GM04504 (cell line): ENCODE results near the gene AP2A2.

Source experiments
- DNase-seq: peaks from one replicate; pipeline ENCODE4 v3.0.0-alpha.2; 2012; ENCODE audit warnings: low read depth

AP2A2 gene

DNA sequence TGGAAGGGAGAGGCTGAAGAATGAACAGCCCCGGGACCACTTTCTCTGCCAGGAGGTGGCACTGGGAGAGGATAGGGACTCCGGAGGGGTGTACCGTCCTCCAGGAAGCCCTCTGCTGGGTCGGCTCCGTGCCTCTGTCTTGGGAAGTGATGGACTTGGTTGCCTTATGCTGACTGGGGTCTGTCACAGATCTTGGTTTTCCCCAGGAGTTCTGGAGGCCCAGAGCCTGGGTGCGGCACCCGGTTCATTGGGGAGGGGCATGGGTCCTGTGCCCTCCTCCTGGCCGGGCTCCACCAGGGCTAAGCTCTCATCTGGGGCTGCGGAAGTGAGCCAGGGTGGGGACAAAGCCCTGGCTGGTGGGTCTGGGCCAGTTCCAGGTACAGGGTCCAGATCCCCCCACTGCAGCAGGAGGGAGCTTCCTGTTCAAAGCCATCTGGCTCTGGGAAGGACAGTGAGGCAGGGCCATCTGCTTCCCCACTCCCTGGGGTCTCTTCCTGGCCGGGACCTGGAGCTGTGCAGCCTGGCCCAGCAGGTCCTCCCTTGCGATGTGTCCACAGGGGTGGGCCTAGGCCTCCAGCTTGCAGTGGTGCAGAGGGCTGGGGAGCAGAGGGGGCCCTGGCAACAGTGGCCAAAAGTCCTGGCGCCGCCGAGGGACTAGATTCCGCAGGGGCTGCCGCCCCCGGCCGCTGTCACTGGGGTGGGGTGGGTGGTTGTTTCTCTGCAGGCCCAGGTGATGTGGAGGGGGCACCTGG is 1.1 kb upstream of the AP2A2 start:
- DNase-seq: no peak

DNA sequence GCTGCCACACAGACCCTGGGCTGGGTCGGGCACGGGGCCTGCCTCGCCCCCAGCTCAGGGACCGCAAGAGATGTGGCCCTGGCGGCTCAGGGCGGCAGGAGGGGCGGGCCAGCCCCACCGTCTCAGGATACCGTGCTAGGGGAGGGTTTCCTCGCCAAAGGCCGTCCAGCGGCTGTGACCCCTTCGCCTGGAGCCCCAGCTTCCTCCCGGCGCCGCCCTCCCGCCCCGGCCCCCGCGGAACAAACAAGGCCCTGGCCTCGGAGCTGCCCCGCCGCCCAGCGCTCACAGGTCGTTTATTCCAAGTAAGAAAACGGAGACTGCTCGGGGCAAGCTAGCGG is 543 bp upstream of the AP2A2 start:
- DNase-seq: no peak

DNA sequence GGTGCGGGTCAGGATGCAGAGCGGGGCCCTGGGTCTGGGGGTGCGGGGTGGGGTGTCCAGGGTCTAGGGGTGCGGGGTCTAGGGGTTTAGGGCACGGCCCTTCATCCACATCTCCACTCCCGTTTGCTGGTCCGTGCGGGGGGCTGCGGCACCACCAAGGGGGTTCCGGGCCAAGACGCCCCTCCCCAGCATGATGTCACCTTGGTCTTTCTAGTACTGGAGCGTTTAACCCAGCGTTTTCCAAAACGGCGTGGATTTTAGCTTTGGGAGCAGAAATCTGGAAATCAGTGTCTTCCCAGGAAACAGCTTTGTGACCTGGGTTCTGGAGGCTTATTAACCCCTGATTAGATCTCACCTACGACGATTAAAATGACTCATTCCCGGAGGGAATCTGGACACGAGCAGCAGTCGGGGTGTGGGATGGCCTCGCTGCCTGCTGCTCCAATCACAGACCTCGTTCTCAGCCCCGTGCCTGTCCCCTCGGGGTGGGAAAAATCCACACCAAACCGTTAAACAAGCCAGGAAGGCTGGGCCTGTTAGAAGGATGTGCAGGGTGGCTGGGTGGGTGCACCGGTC is 759 bp downstream of the AP2A2 start:
- no peak for DNase-seq

DNA sequence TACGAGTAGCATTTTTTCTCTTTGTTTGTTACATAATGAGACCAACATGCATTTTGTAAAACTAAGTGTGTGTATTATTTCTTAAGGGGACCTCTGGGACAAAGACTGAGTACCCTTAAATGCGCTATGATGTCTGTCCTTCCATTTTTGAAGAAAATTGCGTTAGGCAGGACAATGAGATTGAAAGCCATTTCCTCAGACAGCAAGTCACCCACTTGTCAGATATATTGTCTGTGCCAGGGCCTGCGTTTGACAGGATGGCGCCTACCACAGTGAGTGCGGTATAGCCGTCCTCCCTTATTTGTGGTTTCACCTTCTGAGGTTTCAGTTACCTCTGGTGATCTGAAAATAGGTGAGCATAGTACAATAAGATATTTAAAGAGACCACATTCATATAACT is 2.2 kb downstream of the AP2A2 start:
- no peak for DNase-seq

DNA sequence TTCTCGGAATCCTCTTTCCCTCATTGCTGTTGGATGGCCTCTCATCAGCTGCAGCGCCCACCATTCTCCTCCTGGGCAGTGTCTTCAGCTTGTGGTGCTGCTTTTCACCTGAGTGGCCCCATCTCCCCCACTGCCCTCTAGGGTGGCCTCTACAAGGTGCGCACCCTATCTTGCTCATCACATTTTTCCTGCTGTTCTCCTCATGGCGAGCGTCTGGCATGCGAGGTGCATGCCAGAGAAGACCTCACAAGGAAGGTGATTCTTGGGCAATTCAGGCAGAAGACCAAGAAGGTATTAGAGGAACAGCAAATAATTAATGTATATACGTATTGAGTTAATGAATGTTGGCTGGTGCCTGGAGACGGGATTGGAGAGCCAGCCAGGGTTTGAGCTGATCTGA is 3.1 kb downstream of the AP2A2 start:
- DNase-seq: no peak

DNA sequence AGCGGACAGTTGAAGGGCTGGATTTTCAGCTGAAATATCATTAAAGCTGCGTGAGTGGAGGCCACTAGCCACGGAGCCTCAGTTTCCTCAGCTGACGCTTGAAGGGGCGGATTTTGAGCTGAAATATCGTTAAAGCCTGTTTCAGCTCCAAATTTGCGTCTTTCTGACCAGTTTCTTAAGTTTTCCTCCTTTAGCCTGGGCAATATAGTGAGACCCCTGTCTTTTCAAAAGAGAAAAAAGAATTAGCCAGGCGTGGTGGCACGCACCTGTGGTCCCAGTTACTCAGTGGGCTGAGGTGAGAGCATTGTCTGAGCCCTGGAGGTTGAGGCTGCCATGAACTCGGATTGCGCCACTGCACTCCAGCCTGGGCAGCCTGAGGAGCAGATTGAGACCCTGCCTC is 3.7 kb downstream of the AP2A2 start:
- DNase-seq: no peak

DNA sequence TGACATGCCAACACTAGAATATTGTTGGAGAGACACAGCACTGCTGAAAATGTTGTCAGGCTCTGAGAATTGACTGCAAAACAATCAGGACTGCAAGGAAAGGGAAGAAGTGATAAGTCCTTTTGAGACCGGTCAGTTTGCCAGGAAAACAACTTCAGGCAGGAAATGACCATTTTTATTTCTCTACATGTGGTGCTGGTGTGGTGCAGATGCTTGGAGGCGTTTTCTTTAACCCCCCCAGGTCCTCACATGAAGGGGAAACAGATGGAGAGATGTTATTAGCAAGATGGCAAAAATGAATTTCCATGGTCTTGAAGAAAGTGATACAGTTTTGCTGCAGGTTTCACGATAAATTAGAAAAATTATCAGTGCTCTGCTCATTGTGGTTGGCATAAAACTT is 5.7 kb downstream of the AP2A2 start:
- no peak for DNase-seq

DNA sequence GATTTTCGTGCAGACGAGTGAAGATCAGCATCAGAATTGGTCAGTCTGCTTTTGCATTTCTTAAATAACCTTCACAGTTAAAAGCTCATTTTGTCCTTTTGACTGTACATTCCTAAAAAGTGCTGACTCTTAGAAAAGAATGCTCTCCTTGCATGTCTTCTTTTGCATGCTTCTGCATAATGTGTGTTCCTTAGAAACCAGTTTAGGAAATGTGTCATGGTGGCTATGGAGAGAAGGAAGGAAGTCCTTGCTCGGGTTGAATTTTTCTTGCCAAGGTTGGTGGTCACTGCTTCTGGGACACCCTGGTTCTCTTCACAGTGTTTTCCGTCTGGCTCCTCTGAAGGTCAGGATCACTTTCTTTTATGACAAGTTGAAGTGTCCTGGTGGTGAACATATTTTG is 6.8 kb downstream of the AP2A2 start:
- DNase-seq: no peak

DNA sequence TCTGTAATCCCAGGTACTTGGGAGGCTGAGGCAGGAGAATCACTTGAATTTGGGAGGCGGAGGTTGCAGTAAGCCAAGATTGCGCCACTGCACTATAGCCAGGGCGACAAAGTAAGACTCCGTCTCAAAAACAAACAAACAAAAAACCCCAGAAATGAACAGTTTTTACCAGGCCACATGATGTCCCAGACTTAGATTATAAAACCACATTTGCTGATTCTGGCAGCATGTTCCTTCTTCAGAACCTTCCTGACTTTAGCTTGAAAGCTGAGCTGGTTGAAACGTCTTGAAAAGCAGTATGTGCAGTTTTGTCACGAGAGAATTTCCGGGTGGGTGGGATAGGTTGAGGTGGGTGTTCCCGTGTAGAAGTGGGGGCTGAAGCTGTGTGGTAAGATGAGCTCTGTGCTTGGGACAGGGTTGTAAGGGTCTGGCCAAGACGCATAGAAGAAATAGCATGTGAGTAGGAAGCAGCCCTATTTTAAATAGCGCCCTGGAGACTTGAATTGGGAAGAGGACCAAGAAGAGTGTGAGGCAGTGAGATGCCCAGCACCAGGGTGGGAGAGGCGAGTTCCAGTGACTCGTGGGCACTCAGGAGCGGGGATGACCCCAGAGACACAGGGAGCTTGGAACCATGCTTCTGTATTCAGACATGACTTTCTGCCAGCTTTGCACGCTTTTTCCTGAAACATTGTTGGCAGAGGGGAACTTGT is 7.6 kb downstream of the AP2A2 start:
- no peak for DNase-seq

DNA sequence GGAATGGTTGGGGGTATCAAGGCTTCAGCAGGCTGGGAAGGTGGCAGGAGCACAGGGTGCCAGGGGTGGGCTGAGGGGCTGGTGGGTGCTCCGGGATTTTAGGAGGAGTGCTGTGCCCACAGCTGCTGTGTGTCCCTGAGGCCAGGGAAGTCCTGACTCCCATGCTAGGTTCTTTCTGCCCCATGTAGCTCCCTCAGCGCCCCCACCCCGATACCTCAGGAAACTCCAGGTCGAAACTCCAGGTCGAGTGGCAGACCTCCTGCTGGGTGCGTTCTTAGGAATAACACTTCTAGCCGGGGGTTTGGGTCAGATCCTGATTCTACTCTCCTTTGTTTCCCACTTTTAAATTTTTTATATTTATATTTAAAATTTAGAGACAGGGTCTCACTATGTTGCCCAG is 8.3 kb downstream of the AP2A2 start:
- DNase-seq: no peak

DNA sequence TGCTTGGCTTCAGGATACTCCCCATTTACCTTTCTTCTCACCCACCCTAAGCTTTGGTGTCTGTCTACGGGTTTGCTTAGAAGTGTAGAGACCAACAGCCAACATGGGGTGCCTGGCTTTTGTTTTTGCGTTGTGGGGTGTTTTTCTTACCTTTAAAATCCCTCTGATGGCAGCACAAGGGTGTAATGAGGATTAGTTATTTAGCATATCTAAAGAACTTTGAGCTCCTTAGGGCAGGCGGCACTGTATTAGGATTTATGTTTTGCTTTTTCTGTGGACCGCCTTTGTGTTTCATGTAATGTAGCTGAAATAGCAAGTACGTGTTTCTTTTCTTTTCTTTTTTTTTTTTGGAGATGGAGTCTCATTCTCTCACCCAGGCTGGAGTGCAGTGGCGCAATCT is 8.9 kb downstream of the AP2A2 start:
- no peak for DNase-seq

DNA sequence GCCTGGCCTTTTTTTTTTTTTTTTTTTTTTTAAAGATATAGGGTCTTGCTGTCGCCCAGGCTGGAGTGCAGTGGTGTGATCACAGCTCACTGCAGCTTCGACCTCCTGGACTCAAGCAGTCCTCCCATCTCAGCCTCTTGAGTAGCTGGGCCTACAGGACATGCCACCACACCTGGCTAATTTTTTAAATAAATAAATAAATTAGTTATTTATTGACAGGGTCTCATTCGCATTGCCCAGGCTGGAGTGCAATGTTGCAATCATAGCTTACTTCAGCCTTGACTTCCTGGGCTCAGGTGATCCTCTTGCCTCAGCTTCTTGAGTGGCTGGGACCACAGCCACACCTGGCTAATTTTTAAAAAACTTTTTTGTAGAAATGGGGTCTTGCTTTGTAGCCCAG is 10.5 kb downstream of the AP2A2 start:
- DNase-seq: no peak

DNA sequence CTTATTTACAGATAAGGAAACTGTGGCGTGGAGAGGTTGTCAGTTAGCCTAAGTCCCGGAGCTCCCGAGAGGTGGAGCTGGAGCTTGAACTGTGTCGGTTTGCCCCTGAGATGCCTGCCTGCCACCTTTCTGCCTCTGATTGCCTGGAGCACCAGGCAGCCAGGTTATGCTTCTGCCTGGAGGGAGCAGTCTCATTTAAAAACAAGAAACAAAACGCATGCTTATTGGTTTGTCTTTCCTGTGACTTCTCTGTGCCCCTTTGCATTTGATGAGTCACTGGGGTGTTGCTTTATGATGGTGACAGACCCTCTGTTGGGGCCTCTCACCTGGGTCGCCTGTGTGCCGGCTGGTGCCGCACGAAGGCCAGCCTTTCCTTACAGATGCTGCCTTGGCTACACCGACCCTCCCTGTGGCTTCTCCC is 12.2 kb downstream of the AP2A2 start:
- DNase-seq: no peak

DNA sequence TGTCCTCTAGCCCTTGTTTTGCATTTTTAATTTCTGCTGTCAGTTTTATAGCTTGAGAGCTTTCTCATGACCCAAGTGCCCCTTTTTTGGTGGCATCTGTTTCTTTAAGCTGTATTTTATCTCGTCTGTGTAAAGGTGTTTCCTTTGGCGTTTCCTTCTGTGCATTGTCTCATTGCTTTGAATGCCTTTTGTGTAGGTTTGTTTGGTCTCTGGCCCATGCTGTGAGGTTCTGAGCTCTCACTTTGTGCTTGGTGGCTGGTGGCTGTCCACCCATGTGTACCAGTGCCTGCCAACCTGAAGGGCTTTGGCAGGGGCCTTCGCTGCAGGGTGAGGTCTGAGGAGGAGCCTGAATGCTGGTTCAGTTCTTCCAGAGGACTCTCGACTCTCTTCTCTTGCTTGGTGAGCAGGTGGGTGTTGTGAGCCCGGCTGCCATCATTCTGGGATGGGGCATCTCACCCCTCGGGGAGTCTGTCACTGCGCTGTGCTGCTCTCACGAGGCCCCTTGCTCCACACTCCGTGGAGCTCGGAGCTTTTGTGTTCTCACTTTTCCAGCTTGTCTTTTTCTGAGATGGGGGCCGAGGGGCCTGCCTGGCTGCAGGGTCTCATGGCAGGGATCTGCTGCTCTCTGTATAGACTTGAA is 14.9 kb downstream of the AP2A2 start:
- DNase-seq: no peak

DNA sequence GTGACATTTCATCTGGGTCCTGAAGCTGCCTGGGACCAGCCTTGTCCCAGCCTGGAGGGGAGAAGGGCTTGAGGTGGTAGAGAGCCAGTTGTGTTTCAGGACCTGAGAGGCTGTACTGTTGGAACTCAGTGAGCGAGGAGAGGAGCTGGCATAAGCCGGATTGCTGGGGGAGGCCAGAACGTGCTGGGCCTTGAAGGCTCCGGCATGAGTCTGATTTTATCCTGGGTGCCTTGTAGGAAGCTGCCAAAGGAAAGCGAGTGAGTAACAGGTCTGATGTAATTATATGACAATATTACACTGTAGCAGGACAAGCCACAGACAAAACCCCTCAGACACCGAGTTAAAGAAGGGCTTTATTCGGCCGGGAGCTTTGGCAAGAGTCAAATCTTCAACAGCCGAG is 17.2 kb downstream of the AP2A2 start:
- DNase-seq: no peak

DNA sequence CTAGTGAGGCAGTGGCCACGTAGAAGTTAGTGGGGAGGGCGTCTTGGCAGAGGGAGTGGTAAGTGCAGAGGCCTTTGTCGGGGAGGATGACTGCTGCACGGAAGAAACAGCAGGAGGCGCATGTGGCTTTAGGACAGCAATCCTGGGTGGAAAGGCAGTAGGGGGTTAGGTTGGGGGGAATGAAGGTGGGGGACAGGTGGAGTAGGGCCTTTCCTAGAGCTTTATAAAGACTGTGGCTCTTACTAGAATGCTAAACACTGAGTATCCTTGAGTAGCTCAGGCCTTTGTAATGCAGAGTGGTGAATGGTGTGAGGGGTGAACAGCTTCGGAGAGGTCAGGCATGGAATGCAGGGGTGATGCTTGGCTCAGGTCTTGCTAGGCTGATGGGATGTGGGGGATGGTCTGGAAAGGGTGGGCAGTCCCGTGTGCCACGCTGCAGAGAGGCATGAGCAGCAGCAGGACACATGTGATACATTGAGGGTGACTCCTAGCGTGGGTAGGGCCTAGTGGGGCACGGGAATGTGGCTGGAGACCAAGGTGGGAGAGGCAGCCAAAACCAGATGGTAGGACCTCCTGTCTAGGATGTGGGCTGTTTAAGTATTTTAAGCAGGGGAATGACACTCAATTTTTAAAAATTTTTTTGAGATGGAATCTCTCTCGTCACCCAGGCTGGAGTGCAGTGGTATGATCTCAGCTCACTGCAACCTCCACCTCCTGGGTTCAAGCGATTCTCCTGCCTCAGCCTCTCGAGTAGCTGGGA is 19.2 kb downstream of the AP2A2 start:
- DNase-seq: no peak

DNA sequence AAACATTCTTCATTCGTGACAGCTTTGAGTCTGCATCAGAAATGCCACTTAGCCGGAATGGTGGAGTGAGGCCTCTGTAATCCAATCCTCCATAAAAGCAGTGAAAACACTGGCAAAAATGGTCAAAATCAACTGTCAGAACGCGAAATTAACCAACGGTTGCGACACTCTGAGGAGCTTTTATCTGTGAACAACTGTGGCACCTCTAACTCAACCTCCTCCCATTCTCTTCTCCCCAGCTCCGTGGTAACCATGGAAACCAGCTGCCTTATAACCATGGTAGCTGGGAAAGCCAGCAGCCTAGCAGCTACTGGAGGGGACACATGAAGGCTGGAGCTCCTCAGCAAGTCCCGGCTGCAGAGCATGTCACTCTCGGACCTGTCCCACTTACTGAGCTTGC is 20.3 kb downstream of the AP2A2 start:
- DNase-seq: no peak

DNA sequence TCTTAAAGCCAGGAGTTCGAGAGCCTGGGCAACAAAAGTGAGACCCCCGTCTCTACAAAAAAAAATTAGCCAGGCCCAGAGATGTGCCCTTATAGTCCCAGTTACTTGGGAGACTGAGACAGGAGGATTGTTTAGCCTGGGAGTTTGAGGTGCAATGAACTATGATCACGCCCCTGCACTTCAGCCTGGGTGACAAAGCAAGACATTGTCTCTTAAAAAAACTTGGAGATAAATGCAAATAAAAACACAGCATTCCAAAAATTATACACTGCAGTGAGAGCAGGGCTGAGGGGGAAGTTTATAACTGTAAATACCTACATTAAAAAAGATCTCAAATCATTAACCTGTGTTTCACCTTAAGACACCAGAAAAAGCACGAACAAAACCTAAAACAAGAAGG is 22.1 kb downstream of the AP2A2 start:
- no peak for DNase-seq

DNA sequence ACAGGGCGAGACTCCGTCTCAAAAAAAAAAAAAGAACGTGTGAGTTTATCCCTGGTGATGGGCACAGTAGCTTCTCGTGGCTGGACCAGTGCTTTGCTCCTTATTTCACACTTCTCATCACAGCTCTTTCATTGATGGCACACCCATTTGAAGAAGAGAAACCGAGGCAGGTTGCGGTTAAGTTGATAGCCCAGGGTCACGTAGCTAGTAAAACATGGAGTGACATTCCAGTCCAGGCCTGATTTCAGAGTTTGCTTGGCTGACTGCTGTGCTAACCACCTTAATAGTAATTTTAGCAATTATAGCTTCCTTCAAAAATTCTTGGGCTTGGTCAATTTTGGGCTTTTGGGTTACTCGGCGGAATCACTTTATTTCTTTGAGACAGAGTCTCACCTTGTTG is 25.8 kb downstream of the AP2A2 start:
- DNase-seq: no peak

DNA sequence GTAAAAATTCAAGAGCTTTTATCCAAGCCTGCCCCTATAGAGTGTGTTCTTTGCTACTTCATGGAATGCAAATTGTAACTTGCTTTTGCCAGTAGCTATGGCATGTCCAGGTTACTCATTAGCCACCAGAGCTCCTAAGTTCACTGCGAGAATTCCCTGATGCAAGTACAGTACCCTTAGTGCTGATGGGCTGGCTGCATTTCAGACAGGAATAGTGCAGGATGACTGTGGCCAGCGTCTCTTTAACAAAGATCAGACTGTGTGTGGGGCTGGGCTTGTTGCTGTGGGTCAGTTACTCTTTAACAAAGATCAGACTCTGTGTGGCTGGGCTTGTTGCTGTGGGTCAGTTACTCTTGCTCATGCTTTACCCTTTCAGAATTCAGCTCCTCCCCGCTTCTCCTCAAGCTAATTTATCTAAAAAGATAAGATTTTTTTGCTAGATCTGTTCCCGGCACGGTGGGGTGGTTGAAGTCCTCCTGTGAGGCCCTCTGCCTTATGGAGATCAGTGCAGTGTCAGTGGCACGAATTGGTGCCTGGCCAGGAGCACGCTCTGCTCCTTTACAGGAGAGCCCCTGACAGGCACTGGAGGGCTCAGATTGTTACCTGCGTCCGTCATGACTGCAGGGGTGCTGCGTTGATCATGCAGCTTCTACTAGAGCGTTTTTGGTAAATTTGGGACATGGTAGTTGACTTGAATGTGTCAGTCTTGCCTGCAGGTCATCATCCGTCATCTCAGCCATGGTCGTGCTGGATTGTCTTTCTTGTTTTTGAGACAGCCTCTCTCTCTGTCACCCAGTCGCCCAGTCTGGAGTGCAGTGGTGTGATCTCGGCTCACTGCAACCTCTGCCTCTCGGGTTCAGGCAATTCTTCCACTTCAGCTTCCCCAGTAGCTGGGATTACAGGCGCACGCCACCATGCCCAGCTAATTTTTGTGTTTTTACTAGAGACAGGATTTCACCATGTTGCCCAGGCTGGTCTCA is 27.0 kb downstream of the AP2A2 start:
- no peak for DNase-seq

DNA sequence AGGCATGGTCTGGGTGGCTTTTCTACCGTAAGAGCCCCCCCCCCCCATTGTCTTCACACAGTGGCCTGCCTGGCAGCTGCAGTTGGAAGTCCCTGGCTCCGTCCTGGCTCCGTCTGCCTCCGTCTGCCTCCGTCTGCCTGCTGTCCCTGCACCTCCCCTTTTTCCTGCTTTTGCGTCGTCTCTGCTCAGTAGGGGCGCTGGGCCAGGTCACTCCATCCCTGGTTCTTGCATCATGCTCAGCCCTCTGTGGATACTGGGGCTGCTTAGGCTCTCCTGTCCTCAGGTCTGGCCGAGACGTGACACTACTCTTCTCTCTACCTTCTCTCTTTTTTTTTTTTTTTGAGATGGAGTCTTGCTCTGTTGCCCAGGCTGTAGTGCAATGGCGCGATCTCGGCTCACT is 27.8 kb downstream of the AP2A2 start:
- DNase-seq: no peak
